H9 (cell line): ENCODE results near the gene SLC11A1. TPM values are rescaled to one million over a fixed set of nuclear protein-coding genes. Genes with fewer than 3 reads are reported as not detected.

Source experiments
- DNase-seq: peaks from one replicate; pipeline ENCODE4 v3.0.0-alpha.2; 2017
- H2AFZ ChIP-seq: one replicate; pipeline ENCODE4 v1.6.1; 2013; ENCODE audit warnings: mild to moderate bottlenecking, low read length, control low read depth, moderate library complexity
- H2AK5ac ChIP-seq: 2 replicates; pipeline ENCODE4 v1.6.1; 2013; ENCODE audit warnings: low read length, control low read depth, mixed read lengths; ENCODE audit not compliant: insufficient read length
- H2BK120ac ChIP-seq: one replicate; pipeline ENCODE4 v1.6.1; 2013; ENCODE audit warnings: low read depth, mild to moderate bottlenecking, low read length, control low read depth, inconsistent platforms; ENCODE audit not compliant: poor library complexity, severe bottlenecking
- H2BK12ac ChIP-seq: 2 replicates; pipeline ENCODE4 v1.6.1; 2013; ENCODE audit warnings: low read length, control low read depth, mixed read lengths, low read depth; ENCODE audit not compliant: insufficient read length
- H2BK15ac ChIP-seq: 2 replicates; pipeline ENCODE4 v1.6.1; 2013; ENCODE audit warnings: low read depth, low read length, control low read depth
- H2BK20ac ChIP-seq: one replicate; pipeline ENCODE4 v1.6.1; 2013; ENCODE audit warnings: low read depth, mild to moderate bottlenecking, low read length, control low read depth, inconsistent platforms; ENCODE audit not compliant: poor library complexity, severe bottlenecking
- H2BK5ac ChIP-seq: 2 replicates; pipeline ENCODE4 v1.6.1; 2013; ENCODE audit warnings: low read length, control low read depth, mixed read lengths; ENCODE audit not compliant: insufficient read length
- H3K14ac ChIP-seq: 2 replicates; pipeline ENCODE4 v1.6.1; 2013; ENCODE audit warnings: low read length, control low read depth; ENCODE audit not compliant: insufficient read depth
- H3K18ac ChIP-seq: 2 replicates; pipeline ENCODE4 v1.6.1; 2013; ENCODE audit warnings: low read depth, mild to moderate bottlenecking, mixed read lengths, low read length, control low read depth; ENCODE audit not compliant: insufficient read length
- H3K23ac ChIP-seq: 2 replicates; pipeline ENCODE4 v1.6.1; 2013; ENCODE audit warnings: low read length, control low read depth, mixed read lengths, low read depth; ENCODE audit not compliant: insufficient read length
- H3K23me2 ChIP-seq: 2 replicates; pipeline ENCODE4 v1.6.1; 2013; ENCODE audit warnings: low read depth, mild to moderate bottlenecking, mixed read lengths, low read length, control low read depth; ENCODE audit not compliant: insufficient read length, poor library complexity, severe bottlenecking
- H3K27ac ChIP-seq: 2 replicates; pipeline ENCODE4 v1.5.1; 2013; ENCODE audit warnings: low read length, control low read depth, mixed read lengths, low read depth; ENCODE audit not compliant: insufficient read length
- H3K27me3 ChIP-seq: 2 replicates; pipeline ENCODE4 v1.6.1; 2013; ENCODE audit warnings: low read length, control low read depth, inconsistent platforms; ENCODE audit not compliant: insufficient read depth
- H3K4ac ChIP-seq: 2 replicates; pipeline ENCODE4 v1.6.1; 2013; ENCODE audit warnings: low read depth, mild to moderate bottlenecking, control low read depth, inconsistent platforms, low read length, moderate library complexity
- H3K4me1 ChIP-seq: 2 replicates; pipeline ENCODE4 v1.6.1; 2013; ENCODE audit warnings: low read length, control low read depth, inconsistent platforms; ENCODE audit not compliant: insufficient read depth
- H3K4me2 ChIP-seq: 2 replicates; pipeline ENCODE4 v1.6.1; 2013; ENCODE audit warnings: low read length, control low read depth, mixed read lengths; ENCODE audit not compliant: insufficient read length, insufficient read depth
- H3K56ac ChIP-seq: 2 replicates; pipeline ENCODE4 v1.6.1; 2013; ENCODE audit warnings: low read depth, mild to moderate bottlenecking, mixed read lengths, low read length, control low read depth; ENCODE audit not compliant: insufficient read length
- H3K79me1 ChIP-seq: 2 replicates; pipeline ENCODE4 v1.6.1; 2013; ENCODE audit warnings: low read depth, mild to moderate bottlenecking, moderate library complexity, low read length, control low read depth, inconsistent platforms; ENCODE audit not compliant: insufficient read depth, poor library complexity, severe bottlenecking
- H3K79me2 ChIP-seq: 2 replicates; pipeline ENCODE4 v1.6.1; 2013; ENCODE audit warnings: low read length, control low read depth, inconsistent platforms; ENCODE audit not compliant: insufficient read depth
- H3K9ac ChIP-seq: 2 replicates; pipeline ENCODE4 v1.6.1; 2013; ENCODE audit warnings: low read length, control low read depth, mixed read lengths; ENCODE audit not compliant: insufficient read length; ENCODE audit errors: extremely low read depth
- H3K9me3 ChIP-seq: one replicate; pipeline ENCODE4 v1.6.1; 2013; ENCODE audit warnings: low read depth, low read length, inconsistent platforms; ENCODE audit not compliant: control insufficient read depth
- H3T11ph ChIP-seq: one replicate; pipeline ENCODE4 v1.6.1; 2013; ENCODE audit warnings: mild to moderate bottlenecking, low read length, control low read depth, inconsistent platforms
- H4K20me1 ChIP-seq: one replicate; pipeline ENCODE4 v1.6.1; 2013; ENCODE audit not compliant: control insufficient read depth, insufficient read length, insufficient read depth
- H4K5ac ChIP-seq: 2 replicates; pipeline ENCODE4 v1.6.1; 2013; ENCODE audit warnings: low read depth, mild to moderate bottlenecking, mixed read lengths, low read length, control low read depth; ENCODE audit not compliant: insufficient read length
- H4K8ac ChIP-seq: replicated peaks from 2 replicates; pipeline ENCODE4 v1.6.1; 2013; ENCODE audit warnings: low read length, control low read depth, mixed read lengths, low read depth; ENCODE audit not compliant: insufficient read length
- H4K91ac ChIP-seq: 2 replicates; pipeline ENCODE4 v1.6.1; 2013; ENCODE audit warnings: low read depth, mild to moderate bottlenecking, moderate library complexity, mixed read lengths, low read length, control low read depth; ENCODE audit not compliant: insufficient read length
- H3K27ac Mint-ChIP-seq, 3 experiments: 2 replicates in 2 of 3; 3 replicates in 1 of 3; pipeline ENCODE4 v1.8.0; 2020 to 2021; ENCODE audit warnings: mixed read lengths in 3 of 3, mild to moderate bottlenecking in 1 of 3, moderate library complexity in 1 of 3
- H3K27me3 Mint-ChIP-seq: 2 replicates; pipeline ENCODE4 v1.8.0; 2021; ENCODE audit warnings: low read depth, mild to moderate bottlenecking, moderate library complexity, mixed read lengths
- H3K36me3 Mint-ChIP-seq, 3 experiments: 2 replicates in 2 of 3; 3 replicates in 1 of 3; pipeline ENCODE4 v1.8.0; 2020 to 2021; ENCODE audit warnings: low read depth in 3 of 3, mixed read lengths in 3 of 3; ENCODE audit not compliant: insufficient read depth in 1 of 3
- H3K4me1 Mint-ChIP-seq, 2 experiments: 2 replicates each; pipeline ENCODE4 v1.8.0; 2020; ENCODE audit warnings: mixed read lengths in 2 of 2
- H3K4me3 Mint-ChIP-seq, 2 experiments: 2 replicates in 1 of 2; 3 replicates in 1 of 2; pipeline ENCODE4 v1.8.0; 2020 to 2021; ENCODE audit warnings: mild to moderate bottlenecking in 2 of 2, mixed read lengths in 2 of 2, moderate library complexity in 1 of 2
- H3K9me3 Mint-ChIP-seq, 2 experiments: 2 replicates in 1 of 2; 3 replicates in 1 of 2; pipeline ENCODE4 v1.8.0; 2020; ENCODE audit warnings: mild to moderate bottlenecking in 2 of 2, mixed read lengths in 2 of 2, moderate library complexity in 1 of 2
- WGBS: extraction: QIAGEN DNeasy Blood & Tissue Kit; methylation state at CpG from one replicate; pipeline ENCODE4 v1.1.7; 2013; ENCODE audit warnings: missing lambda C conversion rate, low lambda C conversion rate, mixed read lengths; ENCODE audit not compliant: insufficient read length; ENCODE audit errors: extremely low coverage; 5-methylcytosine and 5-hydroxymethylcytosine counted together
- total RNA-seq: library from RNA; stranded (reverse); gene quantifications from 2 replicates; pipeline ENCODE4 v1.2.1, GENCODE V29; 2021
- TF ChIP-seq, protein P1 (sequence below): fragments of 200-600 bp; sonication (generic); conservative IDR thresholded peaks from 3 replicates; pipeline ENCODE4 v1.8.0; 2021; ENCODE audit warnings: antibody characterized with exemption, mild to moderate bottlenecking

SLC11A1 gene
- total RNA-seq, 1 experiment from 2014 or later = 0.11 TPM

DNA sequence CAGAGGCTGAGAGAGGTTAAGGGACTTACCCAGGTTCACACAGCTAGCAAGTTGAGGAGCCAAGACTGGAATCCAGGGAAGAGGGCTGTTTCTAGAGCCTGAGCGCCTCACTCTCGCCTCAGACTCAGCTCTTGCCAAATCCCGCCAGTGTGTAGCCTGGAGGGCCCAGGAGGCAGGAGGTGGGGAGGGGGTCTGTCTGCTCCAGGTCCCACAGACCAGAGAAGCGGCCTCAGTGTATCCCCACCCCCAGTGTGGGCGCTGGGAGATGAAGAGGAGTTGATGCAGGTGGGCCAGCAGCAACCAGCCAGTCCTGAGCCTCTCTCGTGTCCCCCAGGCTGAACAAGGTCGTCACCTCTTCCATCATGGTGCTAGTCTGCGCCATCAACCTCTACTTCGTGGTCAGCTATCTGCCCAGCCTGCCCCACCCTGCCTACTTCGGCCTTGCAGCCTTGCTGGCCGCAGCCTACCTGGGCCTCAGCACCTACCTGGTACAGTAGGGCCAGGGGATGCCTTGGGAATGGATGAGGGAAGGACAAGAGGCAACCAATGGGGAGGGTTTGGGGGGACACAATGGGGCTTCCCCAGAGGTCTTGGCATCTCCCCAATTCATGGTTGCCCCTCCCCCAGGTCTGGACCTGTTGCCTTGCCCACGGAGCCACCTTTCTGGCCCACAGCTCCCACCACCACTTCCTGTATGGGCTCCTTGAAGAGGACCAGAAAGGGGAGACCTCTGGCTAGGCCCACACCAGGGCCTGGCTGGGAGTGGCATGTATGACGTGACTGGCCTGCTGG, 12.4 kb downstream of the SLC11A1 start:
- Histone ChIP-seq H3K27ac (no peak overlapping the region), H3K27me3 (peaks cover 20% of the 10 kb centered on the region), H3K23ac (no peak overlapping the region), H3K79me1 (no peaks in the 10 kb centered on the region), H3K9me3 (no peaks in the 10 kb centered on the region), H3K4me1 (no peaks in the 10 kb centered on the region; the same call in 1 of the 2 replicates), H3K79me2 (no peaks in the 10 kb centered on the region), H3K4me2 (no peak overlapping the region), H3K56ac (no peak overlapping the region), H2AFZ (no peak overlapping the region), H3K4ac (no peak overlapping the region), H3K18ac (no peak overlapping the region), H3K14ac (no peak overlapping the region), H4K20me1 (no peaks in the 10 kb centered on the region), H4K91ac (no peak overlapping the region), H2AK5ac (no peak overlapping the region), H2BK5ac (no peak overlapping the region), H3K9ac (no peak overlapping the region), H2BK20ac (no peak overlapping the region), H4K8ac (no peak overlapping the region), H3K23me2 (peaks cover 29% of the 10 kb centered on the region), H2BK120ac (no peak overlapping the region), H2BK12ac (no peak overlapping the region), H3T11ph (no peak overlapping the region), H4K5ac (no peak overlapping the region), H2BK15ac (no peak overlapping the region)
- H3K4me1 Mint-ChIP-seq = peaks cover 26 to 45% of the 10 kb centered on the region in 2 experiments
- no CpG with 5 or more reads among the region's 13 CpGs for WGBS
- H3K9me3 Mint-ChIP-seq = no peaks in the 10 kb centered on the region; a peak in 1 of 5 replicates
- H3K27me3 Mint-ChIP-seq = peaks cover 46% of the 10 kb centered on the region
- no peak for DNase-seq
- TF ChIP-seq, protein P1, sequence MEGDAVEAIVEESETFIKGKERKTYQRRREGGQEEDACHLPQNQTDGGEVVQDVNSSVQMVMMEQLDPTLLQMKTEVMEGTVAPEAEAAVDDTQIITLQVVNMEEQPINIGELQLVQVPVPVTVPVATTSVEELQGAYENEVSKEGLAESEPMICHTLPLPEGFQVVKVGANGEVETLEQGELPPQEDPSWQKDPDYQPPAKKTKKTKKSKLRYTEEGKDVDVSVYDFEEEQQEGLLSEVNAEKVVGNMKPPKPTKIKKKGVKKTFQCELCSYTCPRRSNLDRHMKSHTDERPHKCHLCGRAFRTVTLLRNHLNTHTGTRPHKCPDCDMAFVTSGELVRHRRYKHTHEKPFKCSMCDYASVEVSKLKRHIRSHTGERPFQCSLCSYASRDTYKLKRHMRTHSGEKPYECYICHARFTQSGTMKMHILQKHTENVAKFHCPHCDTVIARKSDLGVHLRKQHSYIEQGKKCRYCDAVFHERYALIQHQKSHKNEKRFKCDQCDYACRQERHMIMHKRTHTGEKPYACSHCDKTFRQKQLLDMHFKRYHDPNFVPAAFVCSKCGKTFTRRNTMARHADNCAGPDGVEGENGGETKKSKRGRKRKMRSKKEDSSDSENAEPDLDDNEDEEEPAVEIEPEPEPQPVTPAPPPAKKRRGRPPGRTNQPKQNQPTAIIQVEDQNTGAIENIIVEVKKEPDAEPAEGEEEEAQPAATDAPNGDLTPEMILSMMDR = no peak
- H3K4me3 Mint-ChIP-seq = peak overlapping the region in 1 of 2 experiments; percentile 71; a peak in 3 of 5 replicates
- H3K36me3 Mint-ChIP-seq = no peaks in the 10 kb centered on the region
- peak overlapping the region in 1 of 3 experiments; percentile 44; a peak in 1 of 7 replicates for H3K27ac Mint-ChIP-seq
